Ovary (tissue), 9 donors: ENCODE measurements around the gene DNMT3A. TPM values are rescaled to one million over a fixed set of nuclear protein-coding genes. Genes with fewer than 3 reads are reported as not detected.

ENCODE experiments used
- DNase-seq, 5 donors: peaks; one replicate each; pipeline ENCODE4 v3.0.0-alpha.2; 2019 to 2020
- H3K27ac ChIP-seq, 2 donors: fragments of 200-600 bp; one replicate each; pipeline versions ENCODE4 v1.5.1 to v1.8.0; 2019 to 2022
- H3K27me3 ChIP-seq: fragments of 200-600 bp; one replicate; pipeline ENCODE4 v1.8.0; 2022
- H3K36me3 ChIP-seq: fragments of 200-600 bp; sonication (generic); one replicate; pipeline ENCODE4 v1.5.1; 2019
- H3K4me1 ChIP-seq: one replicate; pipeline ENCODE4 v1.8.1; 2013; ENCODE audit warnings: mild to moderate bottlenecking, moderate library complexity; ENCODE audit not compliant: insufficient read depth
- H3K4me3 ChIP-seq: fragments of 200-600 bp; sonication (generic); one replicate; pipeline ENCODE4 v1.5.1; 2017
- H3K9me3 ChIP-seq, 2 donors: fragments of 200-600 bp in 1 of 2; sonication (generic) in 1 of 2; one replicate each; pipeline versions ENCODE4 v1.5.1 to v1.8.1; 2013 to 2019; ENCODE audit warnings: mild to moderate bottlenecking in 1 of 2, moderate library complexity in 1 of 2
- EP300 ChIP-seq: sonication (generic); formaldehyde crosslinking; IDR thresholded peaks from one replicate; pipeline ENCODE4 v1.6.1; 2017; ENCODE audit warnings: antibody characterized with exemption
- POLR2A ChIP-seq: fragments of 450-650 bp; IDR thresholded peaks from one replicate; pipeline ENCODE4 v1.6.1; 2017; ENCODE audit warnings: antibody characterized with exemption, mild to moderate bottlenecking, moderate library complexity
- WGBS, 3 donors: extraction: QIAGEN DNeasy Blood & Tissue Kit in 1 of 3; methylation state at CpG; one replicate each; pipeline versions ENCODE4 v1.1.5 to v1.1.7; 2013 to 2017; 5-methylcytosine and 5-hydroxymethylcytosine counted together
- intact Hi-C, 4 donors: fragments of 100-400 bp; cut with DNase I; formaldehyde crosslinking; loops; one replicate each; pipeline versions ENCODE4 v1.11.0 to v1.15.1; 2022 to 2023
- polyA plus RNA-seq, 2 donors: library from polyadenylated mRNA; stranded (reverse); fragments of 200-250 nt in 1 of 2; fragments of 350-450 nt in 1 of 2; fragmentation: Illumina TruSeq in 1 of 2; extraction: RNeasy Lipid Tissue Mini Kit (QIAGEN cat#74804) in 1 of 2; gene quantifications; one replicate each; pipeline ENCODE4 v1.2.3, GENCODE V29; 2013 to 2014
- total RNA-seq, 7 donors: library from RNA; depleted of rRNA in 2 of 7; stranded (reverse); fragments of >200 nt in 2 of 7; fragmentation: NEBNext Ultra II Directional in 3 of 7; extraction: Animal tissue kit (Norgen Biotek cat#: 25700) in 3 of 7; gene quantifications; one replicate each; pipeline versions ENCODE4 v1.1.0 to v1.2.4, GENCODE V29; 2016 to 2023
- TF ChIP-seq, protein P1 (sequence below), 3 donors: fragments of 450-650 bp in 2 of 3; fragments of 200-600 bp in 1 of 3; IDR thresholded peaks; one replicate each; pipeline versions ENCODE4 v1.5.1 to v1.8.0; 2016 to 2022; ENCODE audit warnings: antibody characterized with exemption in 3 of 3, mild to moderate bottlenecking in 1 of 3
- donor health status: DM: no; HTN: no; CAD: no; lungs with moderate emphysema.
- donor health status: DM: no; HTN: no; CAD: no.
- donor health status: Bipolar disorder and iron deficiency.
- donor health status: DM: yes; HTN: yes; CAD: no.
- donor health status: DM: no; HTN: no; CAD: no.
- donor health status: DM: yes; HTN: yes; CAD: no.

Gene DNMT3A
- total and polyA plus RNA-seq, 9 donors: 11.3 to 72.7 (median 46.7) TPM

DNA sequence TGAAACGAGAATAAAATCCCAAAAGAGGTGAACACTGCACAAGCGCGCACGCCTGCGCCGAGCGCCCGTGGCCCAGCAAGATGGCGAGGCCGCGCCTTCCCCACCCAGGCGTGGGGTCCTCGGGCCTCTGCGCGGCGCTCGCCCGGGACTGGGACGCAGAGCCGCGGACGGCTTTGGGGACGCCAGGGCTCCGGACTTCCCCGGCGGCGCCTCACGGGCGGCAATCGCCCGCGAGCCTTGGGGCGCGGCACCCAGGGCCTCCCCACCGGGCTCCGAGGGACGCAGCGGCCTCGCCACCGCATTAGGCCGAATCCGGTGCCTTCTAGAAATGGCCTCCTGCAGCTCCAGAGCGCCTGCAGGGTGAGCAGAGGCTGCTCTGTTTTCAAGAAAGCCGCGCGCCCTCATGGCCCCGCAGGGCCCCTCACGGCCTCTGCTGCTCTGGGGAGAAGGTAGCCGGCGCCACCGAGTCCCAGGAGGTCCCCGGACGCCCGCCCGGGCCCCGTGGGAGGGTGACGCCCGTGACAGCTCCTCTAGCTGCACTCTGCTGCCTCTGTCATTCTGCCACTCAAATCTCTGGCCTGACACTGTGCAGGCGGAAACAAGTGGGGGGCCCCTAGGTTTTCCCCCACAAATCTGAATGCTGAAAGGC, 137.4 kb downstream of the DNMT3A start:
- no peaks in the 10 kb centered on the region for H3K36me3 ChIP-seq
- H3K4me1 ChIP-seq: no peaks in the 10 kb centered on the region
- H3K4me3 ChIP-seq: peak overlapping the region; percentile 5
- 36 to 49% (median 37%) methylated on average over 48 to 59 of the region's 59 CpGs for WGBS, 3 donors
- intact Hi-C loops: no loop called here
- no peaks in the 10 kb centered on the region for H3K27me3 ChIP-seq
- H3K27ac ChIP-seq: peak overlapping the region in 1 of 2 donors; percentile 44
- TF ChIP-seq POLR2A: no peak
- TF ChIP-seq, protein P1, sequence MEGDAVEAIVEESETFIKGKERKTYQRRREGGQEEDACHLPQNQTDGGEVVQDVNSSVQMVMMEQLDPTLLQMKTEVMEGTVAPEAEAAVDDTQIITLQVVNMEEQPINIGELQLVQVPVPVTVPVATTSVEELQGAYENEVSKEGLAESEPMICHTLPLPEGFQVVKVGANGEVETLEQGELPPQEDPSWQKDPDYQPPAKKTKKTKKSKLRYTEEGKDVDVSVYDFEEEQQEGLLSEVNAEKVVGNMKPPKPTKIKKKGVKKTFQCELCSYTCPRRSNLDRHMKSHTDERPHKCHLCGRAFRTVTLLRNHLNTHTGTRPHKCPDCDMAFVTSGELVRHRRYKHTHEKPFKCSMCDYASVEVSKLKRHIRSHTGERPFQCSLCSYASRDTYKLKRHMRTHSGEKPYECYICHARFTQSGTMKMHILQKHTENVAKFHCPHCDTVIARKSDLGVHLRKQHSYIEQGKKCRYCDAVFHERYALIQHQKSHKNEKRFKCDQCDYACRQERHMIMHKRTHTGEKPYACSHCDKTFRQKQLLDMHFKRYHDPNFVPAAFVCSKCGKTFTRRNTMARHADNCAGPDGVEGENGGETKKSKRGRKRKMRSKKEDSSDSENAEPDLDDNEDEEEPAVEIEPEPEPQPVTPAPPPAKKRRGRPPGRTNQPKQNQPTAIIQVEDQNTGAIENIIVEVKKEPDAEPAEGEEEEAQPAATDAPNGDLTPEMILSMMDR (IDR thresholded peaks at IDR 0.05): no peak
- TF ChIP-seq EP300: no peak
- no peaks in the 10 kb centered on the region for H3K9me3 ChIP-seq
- no peak for DNase-seq

DNA sequence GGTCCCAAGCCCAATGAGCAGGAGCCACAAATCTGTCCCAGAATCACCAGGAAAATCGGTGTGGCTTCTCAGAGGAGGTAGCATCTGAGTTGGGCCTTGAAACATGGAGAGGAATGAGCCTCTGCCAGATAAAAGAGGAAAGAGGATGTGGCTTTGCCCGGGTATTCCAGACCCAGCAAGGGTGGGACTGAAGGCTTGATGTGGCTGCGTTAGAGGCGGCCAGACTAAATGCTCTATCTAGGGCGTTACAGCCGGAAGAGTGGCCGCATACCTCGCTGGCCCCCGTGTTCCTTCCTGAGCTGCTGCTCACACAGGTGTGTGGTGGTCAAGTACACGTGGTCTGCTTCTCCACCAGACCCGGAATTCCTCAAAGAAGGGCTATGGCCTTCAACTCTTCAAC, 139.4 kb downstream of the DNMT3A start:
- TF ChIP-seq EP300: no peak
- no peak for DNase-seq
- Histone ChIP-seq H3K27me3 (no peaks in the 10 kb centered on the region), H3K36me3 (no peaks in the 10 kb centered on the region), H3K27ac (no peak overlapping the region), H3K4me1 (no peaks in the 10 kb centered on the region), H3K4me3 (no peak overlapping the region), H3K9me3 (no peaks in the 10 kb centered on the region)
- 87 to 90% (median 89%) methylated on average over 11 of the region's 11 CpGs for WGBS, 3 donors
- intact Hi-C loops: no loop called here

DNA sequence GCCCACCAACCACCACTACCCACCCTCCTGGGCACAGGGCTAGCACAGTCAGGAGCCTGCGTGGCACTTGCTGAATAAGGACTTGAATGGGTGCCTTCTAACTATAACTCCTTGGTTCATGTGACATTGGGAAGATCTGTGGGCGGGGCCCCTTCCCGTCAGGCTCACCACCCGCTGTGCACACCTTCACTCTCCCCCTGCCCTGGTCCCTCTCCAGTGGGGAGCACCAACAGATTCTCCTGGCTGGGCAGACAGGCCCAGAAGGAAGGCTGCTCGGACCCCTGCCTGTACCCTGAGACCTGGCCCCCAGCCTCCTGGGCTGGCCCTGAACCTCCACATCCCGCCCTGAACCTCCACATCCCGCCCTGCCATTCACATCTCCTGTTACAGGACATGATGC, 139.9 kb downstream of the DNMT3A start:
- Histone ChIP-seq H3K4me1 (no peaks in the 10 kb centered on the region), H3K36me3 (no peaks in the 10 kb centered on the region), H3K27ac (no peak overlapping the region), H3K9me3 (no peaks in the 10 kb centered on the region), H3K27me3 (no peaks in the 10 kb centered on the region), H3K4me3 (no peak overlapping the region)
- intact Hi-C loops: no loop called here
- no peak for TF ChIP-seq EP300
- TF ChIP-seq POLR2A: no peak
- TF ChIP-seq, protein P1 (IDR thresholded peaks at IDR 0.05): no peak
- no peak for DNase-seq
- WGBS, 3 donors: 89 to 95% (median 91%) methylated on average over 7 of the region's 7 CpGs

DNA sequence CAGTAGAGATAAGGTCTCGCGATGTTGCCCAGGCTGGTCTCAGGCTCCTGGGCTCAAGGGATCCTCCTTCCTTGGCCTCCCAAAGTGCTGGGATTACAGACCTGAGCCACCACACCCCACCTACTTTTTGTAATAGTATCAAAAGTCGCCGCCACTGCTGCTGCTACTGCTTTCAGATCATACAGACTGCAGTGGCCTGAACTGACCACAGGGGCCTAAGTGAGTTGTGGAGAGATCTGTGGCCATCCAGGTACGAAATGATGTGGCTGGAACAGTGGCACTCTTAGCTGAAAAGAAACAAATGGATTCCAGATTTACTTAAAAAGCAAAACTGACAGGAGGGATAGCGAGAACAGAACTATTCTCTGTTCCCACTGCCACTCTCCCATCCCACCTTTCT, 140.5 kb downstream of the DNMT3A start:
- intact Hi-C loops: no loop called here

DNA sequence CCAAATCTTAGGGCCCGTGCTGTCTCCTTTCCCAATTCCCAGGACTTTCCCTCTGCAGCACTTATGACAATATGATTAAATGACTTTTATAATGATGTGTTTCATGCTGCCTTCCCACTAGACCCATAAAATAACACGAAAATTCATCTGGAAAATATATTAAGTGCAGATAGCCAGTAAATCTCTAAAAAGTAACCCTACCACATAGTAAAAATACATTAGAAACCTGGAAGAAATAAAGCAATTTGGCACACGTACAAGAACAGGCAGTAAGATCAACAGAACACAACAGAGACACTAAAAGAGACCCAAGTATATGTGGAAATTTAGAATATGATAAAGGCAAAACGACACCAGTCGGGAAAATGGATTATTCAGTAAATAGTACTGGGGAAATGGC, 143.1 kb downstream of the DNMT3A start:
- no peaks in the 10 kb centered on the region for H3K4me1 ChIP-seq
- H3K27ac ChIP-seq: no peak overlapping the region
- DNase-seq: no peak
- WGBS, 3 donors: 68 to 82% (median 73%) methylated on average over 5 of the region's 5 CpGs
- no peaks in the 10 kb centered on the region for H3K36me3 ChIP-seq
- H3K27me3 ChIP-seq: no peaks in the 10 kb centered on the region
- H3K9me3 ChIP-seq: no peaks in the 10 kb centered on the region
- TF ChIP-seq EP300: no peak
- no peak for TF ChIP-seq POLR2A
- TF ChIP-seq, protein P1 (IDR thresholded peaks at IDR 0.05): no peak
- H3K4me3 ChIP-seq: no peak overlapping the region
- intact Hi-C loops: loop anchor here in 2 of 4 donors (10.0 kb wide), 3 partner anchors 224 to 794 kb away; partner anchors contain the start of gene DNAJC27 (in 1 of the 2)

More for the DNA sequence above, 140.5 kb downstream of the DNMT3A start:
- TF ChIP-seq, protein P1 (IDR thresholded peaks at IDR 0.05): no peak
- TF ChIP-seq POLR2A: no peak
- TF ChIP-seq EP300: no peak
- no peaks in the 10 kb centered on the region for H3K9me3 ChIP-seq
- no peaks in the 10 kb centered on the region for H3K27me3 ChIP-seq
- H3K4me1 ChIP-seq: no peaks in the 10 kb centered on the region
- WGBS, 3 donors: 67 to 79% (median 70%) methylated on average over 6 of the region's 6 CpGs
- no peak overlapping the region for H3K27ac ChIP-seq
- H3K36me3 ChIP-seq: no peaks in the 10 kb centered on the region
- no peak overlapping the region for H3K4me3 ChIP-seq
- DNase-seq: no peak
